AML-193 (cell line): ENCODE data around the gene DROSHA.
A peak's percentile ranks its signal among the peaks of the same experiment; 100 is the strongest.

Experiments used
- DNase-seq, 2 experiments: peaks; one replicate each; lab custom pipeline; 2025; lab: John Stamatoyannopoulos, UW

The DROSHA gene

GRCh38 chr5:31530541-31531265, 1.2 kb downstream of the DROSHA start:
- DNase-seq: no peak

DNA sequence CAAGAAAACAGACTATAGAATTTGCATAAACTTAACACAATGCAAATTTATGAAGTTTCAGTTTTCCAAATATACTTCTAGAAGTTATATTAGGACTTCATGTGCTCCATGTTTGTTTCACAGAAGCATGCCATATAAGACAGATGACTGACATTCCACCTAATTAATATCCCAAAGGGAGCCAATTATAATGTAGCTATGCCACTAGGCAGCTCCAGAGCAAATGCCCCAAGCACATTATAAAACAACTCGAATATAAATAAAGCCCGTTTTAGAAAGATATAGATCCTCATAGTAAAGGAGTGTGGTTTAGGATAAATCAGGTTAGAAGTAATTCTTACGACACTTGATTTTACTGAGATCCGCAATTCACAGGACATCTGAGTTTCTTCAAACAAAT, 8.9 kb downstream of the DROSHA start:
- DNase-seq: no peak

- peak; percentile 10 to 17 for DNase-seq
Measured at GRCh38 chr5:31516802-31517201, 15.1 kb downstream of the DROSHA start.

- no peak for DNase-seq
Measured at GRCh38 chr5:31511305-31511704, 20.6 kb downstream of the DROSHA start.

DNA sequence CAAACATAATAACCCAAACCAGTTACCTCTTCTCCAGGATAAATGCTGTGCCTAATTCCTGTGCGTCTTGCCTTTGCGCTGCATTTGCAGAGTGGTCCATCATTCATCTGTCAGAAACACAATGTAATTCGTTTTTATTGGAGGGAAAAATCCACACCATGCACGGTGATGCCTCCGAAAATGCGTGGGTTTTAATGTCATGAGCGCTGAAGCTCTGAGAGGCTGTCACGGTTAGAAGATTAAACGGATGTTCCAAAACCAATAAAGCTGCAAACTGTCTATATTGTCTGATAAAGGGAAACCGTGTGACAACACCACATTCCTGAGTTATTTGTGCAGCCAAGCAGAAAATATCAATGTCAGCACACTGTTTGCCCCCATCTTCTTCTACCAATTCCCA, 27.4 kb downstream of the DROSHA start:
- no peak for DNase-seq

GRCh38 chr5:31502506-31502905, 29.4 kb downstream of the DROSHA start:
- no peak for DNase-seq

- DNase-seq: no peak
Measured at GRCh38 chr5:31500256-31500655, 31.6 kb downstream of the DROSHA start.

- DNase-seq: no peak
Measured at GRCh38 chr5:31496891-31497290, 35.0 kb downstream of the DROSHA start.

- no peak for DNase-seq
Measured at GRCh38 chr5:31496301-31496700, 35.6 kb downstream of the DROSHA start.

DNA sequence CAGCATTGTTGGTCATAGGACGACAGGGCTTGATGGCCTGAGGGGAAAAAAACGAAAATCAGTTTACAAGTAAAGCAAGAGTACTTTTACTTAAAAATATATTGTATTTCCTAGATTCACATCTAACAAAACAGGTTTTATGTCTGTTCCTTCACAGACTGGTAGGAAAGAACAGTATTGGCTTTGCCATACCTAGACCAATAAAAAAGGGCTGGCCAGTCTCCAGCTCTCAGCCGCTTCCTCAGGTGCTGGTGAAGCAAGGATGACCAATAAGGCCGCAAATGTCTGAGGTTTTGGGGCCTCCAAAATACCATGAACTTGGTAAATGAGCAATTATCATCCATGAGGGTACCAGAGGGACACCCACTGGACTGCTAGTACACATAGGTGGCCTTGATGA, 36.6 kb downstream of the DROSHA start:
- no peak for DNase-seq

GRCh38 chr5:31492869-31493268, 39.0 kb downstream of the DROSHA start:
- no peak for DNase-seq

DNA sequence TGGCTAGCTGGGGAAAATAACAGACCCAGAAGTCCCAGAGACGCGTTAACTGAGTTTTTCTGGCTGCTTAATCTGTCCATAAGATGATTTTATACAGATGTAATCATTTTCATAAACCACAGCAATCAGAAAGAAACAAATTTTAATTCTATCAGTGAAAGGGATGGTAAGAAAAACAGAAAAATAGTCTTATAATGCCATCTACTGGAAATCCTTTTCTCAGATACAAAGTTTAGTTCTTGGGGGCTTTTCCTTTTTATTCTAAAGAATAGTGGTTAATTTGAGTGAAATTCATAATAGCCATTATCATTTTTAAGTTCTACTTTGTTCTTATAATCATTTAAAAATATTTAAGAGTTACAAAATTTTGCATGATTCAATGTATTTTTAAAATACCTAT, 44.4 kb downstream of the DROSHA start:
- no peak for DNase-seq

DNA sequence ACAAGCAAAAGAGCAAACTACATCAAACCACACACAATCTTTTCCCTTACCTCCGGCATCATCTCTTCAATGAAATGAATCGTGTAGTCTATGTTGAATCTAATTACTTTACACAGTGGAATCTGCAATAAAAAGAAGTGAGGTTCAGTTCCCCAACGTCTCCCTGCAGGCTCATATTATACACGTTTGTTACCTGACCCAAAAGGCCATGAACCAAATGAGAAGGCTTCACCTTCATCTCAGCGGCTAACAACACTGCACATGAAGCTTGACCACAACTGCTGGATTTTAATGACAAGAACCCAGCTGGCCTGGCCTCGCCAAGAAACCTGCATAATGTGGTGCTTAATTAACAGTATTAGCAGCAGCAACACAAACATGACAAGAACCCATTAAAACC, 45.5 kb downstream of the DROSHA start:
- DNase-seq: no peak

- no peak for DNase-seq
Measured at GRCh38 chr5:31485376-31486207, 46.3 kb downstream of the DROSHA start.

DNA sequence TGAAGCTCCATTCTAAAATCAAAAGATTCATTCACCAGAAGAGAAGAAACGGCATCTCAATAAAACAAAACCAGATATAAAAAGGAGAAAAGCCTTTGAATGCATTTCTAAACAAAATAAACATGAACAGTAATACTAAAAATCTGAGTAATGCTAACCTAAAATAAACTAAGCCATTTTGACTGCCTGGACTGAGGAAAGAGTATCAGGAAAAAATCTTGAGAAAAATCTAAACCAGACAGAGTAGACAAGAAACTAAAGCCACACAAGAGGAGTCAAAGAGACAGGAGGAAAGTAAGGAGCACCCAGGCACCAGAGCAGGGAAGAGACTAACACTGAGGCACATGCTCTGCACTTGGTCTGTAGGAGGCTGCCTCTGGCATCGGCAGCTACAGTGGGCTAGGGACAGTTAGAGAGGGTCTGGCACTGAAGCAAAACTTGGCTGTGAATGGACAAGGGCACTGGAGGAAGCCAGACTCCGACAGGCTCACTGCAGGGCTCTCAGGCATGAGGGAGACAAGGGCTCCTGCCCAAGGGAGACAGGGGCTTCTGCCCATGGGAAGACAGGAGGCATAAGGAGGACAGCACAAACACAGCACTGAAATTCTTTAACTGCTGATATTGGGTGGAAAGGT, 50.2 kb downstream of the DROSHA start:
- DNase-seq: no peak

DNA sequence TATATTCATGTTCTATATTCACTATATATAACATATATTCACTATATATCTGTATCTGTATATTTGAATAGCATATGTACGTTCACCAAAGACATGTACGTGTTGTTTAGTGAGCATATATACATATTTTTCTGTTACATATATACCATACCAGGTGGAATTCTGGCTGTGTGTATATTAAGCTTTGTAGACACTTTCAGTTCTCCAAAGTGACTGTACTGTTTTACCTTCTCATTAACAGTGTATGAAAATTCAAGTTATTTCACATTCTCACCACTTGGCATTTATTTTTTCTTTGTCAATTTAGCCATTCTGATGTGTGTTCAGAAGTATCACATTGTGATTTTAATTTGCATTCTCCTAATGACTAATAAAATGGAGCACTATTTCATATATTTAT, 52.2 kb downstream of the DROSHA start:
- DNase-seq: no peak

DNA sequence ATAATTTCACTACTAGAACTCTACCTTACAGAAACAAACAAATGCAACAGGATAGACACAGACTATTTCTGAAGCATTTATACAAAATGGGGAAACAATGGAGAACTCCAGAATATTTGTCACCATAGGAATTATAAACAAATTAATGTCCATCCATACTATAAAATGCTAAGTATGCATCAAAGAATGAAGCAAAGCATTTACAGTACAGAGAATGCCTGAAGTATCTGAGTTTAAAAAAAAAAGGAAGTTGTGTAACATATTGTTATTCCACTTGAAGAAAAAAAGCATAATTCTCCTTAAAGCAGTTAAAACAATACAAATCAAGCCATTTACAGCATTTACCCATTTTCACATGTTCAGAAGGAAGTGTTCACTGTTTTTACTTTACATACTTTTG, 53.0 kb downstream of the DROSHA start:
- DNase-seq: peak; percentile 11 to 16

GRCh38 chr5:31477971-31478370, 53.9 kb downstream of the DROSHA start:
- DNase-seq: no peak

GRCh38 chr5:31477516-31477915, 54.4 kb downstream of the DROSHA start:
- no peak for DNase-seq

DNA sequence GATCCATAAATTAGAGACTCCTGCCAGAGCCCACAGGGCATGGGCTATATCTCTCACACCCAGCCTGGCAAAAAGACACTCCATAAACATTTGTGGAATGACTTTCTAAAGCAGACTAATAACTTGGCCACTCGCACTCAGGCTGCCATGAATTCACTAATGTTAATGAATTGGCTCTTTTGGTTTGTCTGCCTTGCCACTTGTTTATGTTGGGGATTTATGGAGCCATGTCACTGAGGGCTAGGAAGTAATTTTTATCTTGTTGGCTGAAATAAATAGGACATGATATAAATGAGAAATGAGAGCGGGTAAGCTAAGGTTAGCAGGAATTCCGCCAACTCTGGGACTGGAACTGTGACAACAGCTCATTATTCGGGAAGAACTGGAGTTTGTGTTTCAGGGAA, 55.2 kb downstream of the DROSHA start:
- no peak for DNase-seq

DNA sequence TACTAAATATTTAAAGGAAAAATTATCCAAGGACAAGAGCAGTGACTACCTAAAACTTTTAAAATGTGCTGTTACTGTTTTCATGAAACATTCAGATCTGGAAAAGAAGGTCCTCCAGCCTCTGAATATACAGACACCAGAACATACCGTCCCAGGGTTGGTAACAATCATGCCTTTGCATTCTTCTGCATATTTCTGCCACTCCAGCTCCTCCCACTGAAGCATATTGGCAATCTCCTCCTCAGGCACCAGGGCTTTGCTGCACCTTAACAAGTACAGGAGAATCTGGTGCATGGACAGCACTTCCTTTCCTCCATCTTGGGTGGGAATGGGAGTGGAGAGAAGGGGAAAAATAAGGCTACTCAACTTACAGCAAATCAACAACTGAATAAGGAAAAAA, 60.0 kb downstream of the DROSHA start:
- no peak for DNase-seq

DNA sequence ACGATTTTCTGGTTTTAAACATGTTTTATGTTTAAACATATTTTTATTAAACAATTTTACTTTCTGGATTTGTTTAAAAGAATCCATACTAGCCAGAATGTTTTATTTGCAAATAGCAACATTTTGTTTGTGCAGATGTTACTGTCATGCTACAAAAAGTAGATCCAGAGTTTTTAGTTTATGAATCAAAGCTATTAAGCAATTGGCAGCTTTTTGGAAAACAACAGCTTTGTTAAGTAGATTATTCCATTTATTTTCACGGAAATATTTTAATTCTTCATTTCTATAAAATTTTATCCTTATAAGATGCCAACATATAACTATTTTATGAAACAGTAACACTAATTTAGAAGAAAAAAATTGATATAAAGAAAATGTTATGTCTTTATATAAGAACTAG, 60.9 kb downstream of the DROSHA start:
- no peak for DNase-seq

DNA sequence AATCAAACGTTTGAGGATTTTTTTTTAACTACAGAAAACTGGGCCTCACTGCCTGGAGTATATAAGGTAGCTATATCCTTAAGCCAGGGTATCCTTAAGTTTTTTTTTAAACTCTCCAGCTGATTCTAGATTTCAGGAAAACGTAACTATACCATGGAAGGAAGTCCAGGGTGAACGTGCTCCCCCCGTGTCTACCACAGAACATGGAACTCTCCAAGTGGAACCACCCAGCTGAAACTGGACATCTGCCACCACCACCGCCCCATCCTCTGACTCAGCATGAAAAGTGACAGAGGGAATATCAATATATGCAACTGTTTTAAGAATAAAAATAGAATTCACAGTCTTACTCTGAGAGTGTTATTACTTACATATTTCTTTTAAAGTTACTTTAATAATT, 61.3 kb downstream of the DROSHA start:
- DNase-seq: no peak
